A673 (cell line): Measurements from ENCODE around the gene PPP1CA.

Experiments
- CTCF ChIP-seq: fragments of 300-800, 200-600 bp; sonication (generic); conservative IDR thresholded peaks from 2 replicates; pipeline ENCODE4 v1.5.1; 2017; ENCODE audit warnings: low read depth, mild to moderate bottlenecking, antibody characterized with exemption, low read length, moderate library complexity, mixed read lengths
- EZH2 ChIP-seq: fragments of 200-600 bp; sonication (generic); IDR thresholded peaks from 2 replicates; pipeline ENCODE4 v1.6.1; 2017; ENCODE audit warnings: borderline replicate concordance, low read depth, mild to moderate bottlenecking, mixed read lengths, antibody characterized with exemption, low read length; ENCODE audit not compliant: poor library complexity, severe bottlenecking

GRCh38 chr11:67437809-67438157, 36.1 kb upstream of the PPP1CA start:
- TF ChIP-seq CTCF, result no peak
- no peak for TF ChIP-seq EZH2
